HepG2 (cell line): ENCODE results near the gene OR10P1. TPM values are rescaled to one million over a fixed set of nuclear protein-coding genes. Genes with fewer than 3 reads are reported as not detected.

Source experiments
- ATAC-seq: fragments of 200-7000 bp; cut with Tn5 transposase; 3 replicates; pipeline ENCODE4 v1.9.1; 2020; ENCODE audit warnings: mild to moderate bottlenecking, moderate library complexity
- BruUV-seq: library from RNA; stranded (reverse); fragments of 400-500 nt; replicated peaks from 2 replicates; lab custom pipeline; 2021; lab: Mats Ljungman, UMichigan
- CTCF ChIA-PET: fragments of 300-600 bp; formaldehyde crosslinking; extraction: SDS; loops from one replicate; lab custom pipeline; 2021; ENCODE audit warnings: low total read pairs, inconsistent platforms, low intra/inter-chr PET ratio; lab: Yijun Ruan, JAX
- POLR2A ChIA-PET: fragments of 350-600 bp; sonication (Branson Sonifier 250); formaldehyde crosslinking; loops from one replicate; lab custom pipeline; 2020; ENCODE audit warnings: antibody characterized with exemption, inconsistent platforms; lab: Yijun Ruan, JAX
- DNase-seq: peaks from one replicate; pipeline ENCODE4 v3.0.0-alpha.2; 2015; ENCODE audit warnings: low spot score
- FAIRE-seq: peaks from 3 replicates; lab custom pipeline; 2011; peaks lifted over from hg19 to GRCh38; lab: Jason Lieb, UNC
- H2AFZ ChIP-seq: one replicate; pipeline ENCODE4 v1.6.1; 2011; ENCODE audit warnings: low read length, inconsistent platforms
- H3K27ac ChIP-seq: fragments of 300-600 bp; 3 replicates; pipeline ENCODE4 v1.8.0; 2011; ENCODE audit warnings: mixed run types, mild to moderate bottlenecking, mixed read lengths, low read length, inconsistent platforms; ENCODE audit not compliant: insufficient read depth; ENCODE audit errors: extremely low read length
- H3K27me3 ChIP-seq, 2 experiments: fragments of 200-600 bp in 1 of 2; 2 replicates in 1 of 2; 3 replicates in 1 of 2; pipeline versions ENCODE4 v1.6.0 to v1.8.0; 2011; ENCODE audit warnings: low read length in 2 of 2, mild to moderate bottlenecking in 2 of 2, moderate library complexity in 2 of 2, inconsistent platforms in 1 of 2; ENCODE audit not compliant: insufficient read depth in 2 of 2, control insufficient read depth in 1 of 2
- H3K36me3 ChIP-seq, 2 experiments: fragments of 200-600 bp in 1 of 2; replicated peaks in 1 of 2; 2 replicates in 1 of 2; 3 replicates in 1 of 2; pipeline versions ENCODE4 v1.5.1 to v1.8.0; 2011; ENCODE audit warnings: low read length in 2 of 2, inconsistent platforms in 1 of 2; ENCODE audit not compliant: insufficient read depth in 2 of 2, control insufficient read depth in 1 of 2
- H3K4me1 ChIP-seq: 2 replicates; pipeline ENCODE4 v1.5.1; 2012; ENCODE audit warnings: low read length, inconsistent platforms; ENCODE audit not compliant: insufficient read depth
- H3K4me2 ChIP-seq: 2 replicates; pipeline ENCODE4 v1.6.0; 2011; ENCODE audit warnings: low read depth, low read length, inconsistent platforms
- H3K4me3 ChIP-seq, 3 experiments: fragments of 200-600 bp in 1 of 3; sonication (generic), shearing (Covaris generic) in 1 of 3; replicated peaks in 1 of 3; 2 replicates each; pipeline ENCODE4 v1.5.1; 2011 to 2016; ENCODE audit warnings: low read length in 3 of 3, inconsistent platforms in 2 of 3, low read depth in 2 of 3, mild to moderate bottlenecking in 2 of 3, control low read depth in 1 of 3, mixed read lengths in 1 of 3; ENCODE audit not compliant: insufficient read depth in 1 of 3
- H3K79me2 ChIP-seq: one replicate; pipeline ENCODE4 v1.6.1; 2011; ENCODE audit warnings: low read length, inconsistent platforms; ENCODE audit not compliant: insufficient read depth
- H3K9ac ChIP-seq: 2 replicates; pipeline ENCODE4 v1.6.0; 2011; ENCODE audit warnings: mild to moderate bottlenecking, low read depth, low read length, inconsistent platforms; ENCODE audit not compliant: insufficient read depth
- H3K9me3 ChIP-seq: 2 replicates; pipeline ENCODE4 v1.5.1; 2012; ENCODE audit warnings: mild to moderate bottlenecking, low read length
- H4K20me1 ChIP-seq: 2 replicates; pipeline ENCODE4 v1.6.0; 2011; ENCODE audit warnings: inconsistent platforms, mild to moderate bottlenecking, low read length, moderate library complexity; ENCODE audit not compliant: insufficient read depth
- GTF3A ChIP-seq: sonication (generic); formaldehyde crosslinking; conservative IDR thresholded peaks from 2 replicates; pipeline ENCODE4 v1.4.0; 2020; ENCODE audit warnings: mild to moderate bottlenecking, missing genetic modification reagents
- HNF1A ChIP-seq, 2 experiments: sonication (generic) in 1 of 2; formaldehyde crosslinking in 1 of 2; IDR thresholded peaks; 2 replicates each; pipeline versions ENCODE4 v1.4.0 to v1.6.1; 2016 to 2020; ENCODE audit warnings: borderline replicate concordance in 1 of 2, low read depth in 1 of 2, mild to moderate bottlenecking in 1 of 2, missing genetic modification reagents in 1 of 2
- RXRB ChIP-seq: IDR thresholded peaks from 2 replicates; pipeline ENCODE4 v1.6.1; 2016; ENCODE audit warnings: borderline replicate concordance, missing genetic modification reagents, missing compliant biosample characterization
- SETDB1 ChIP-seq: sonication (generic); formaldehyde crosslinking; IDR thresholded peaks from 2 replicates; pipeline ENCODE4 v1.5.1; 2020; ENCODE audit warnings: missing genetic modification reagents, mild to moderate bottlenecking, borderline replicate concordance
- SNAI1 ChIP-seq: sonication (generic); formaldehyde crosslinking; IDR thresholded peaks from 2 replicates; pipeline ENCODE4 v1.5.0; 2020; ENCODE audit warnings: mild to moderate bottlenecking, missing genetic modification reagents, borderline replicate concordance
- TMF1 ChIP-seq: sonication (generic); formaldehyde crosslinking; IDR thresholded peaks from 2 replicates; pipeline ENCODE4 v1.8.1; 2022; ENCODE audit warnings: low read depth, missing genetic modification reagents
- ZNF282 ChIP-seq: fragments of 450-650 bp; IDR thresholded peaks from 2 replicates; pipeline ENCODE4 v1.6.1; 2018; ENCODE audit not compliant: partially characterized antibody
- ZNF3 ChIP-seq: IDR thresholded peaks from 2 replicates; pipeline ENCODE4 v1.7.0; 2017; ENCODE audit warnings: inconsistent platforms
- ZNF326 ChIP-seq: sonication (generic); formaldehyde crosslinking; IDR thresholded peaks from 2 replicates; pipeline ENCODE4 v1.4.0; 2020; ENCODE audit warnings: missing genetic modification reagents, borderline replicate concordance
- ZNF446 ChIP-seq: sonication (generic); formaldehyde crosslinking; IDR thresholded peaks from 2 replicates; pipeline ENCODE4 v1.5.0; 2020; ENCODE audit warnings: mild to moderate bottlenecking, missing genetic modification reagents
- ZNF460 ChIP-seq: sonication (generic); formaldehyde crosslinking; IDR thresholded peaks from 2 replicates; pipeline ENCODE4 v1.5.1; 2020; ENCODE audit warnings: missing genetic modification reagents, mild to moderate bottlenecking, borderline replicate concordance
- ZNF501 ChIP-seq: sonication (generic); formaldehyde crosslinking; IDR thresholded peaks from 2 replicates; pipeline ENCODE4 v1.5.1; 2020; ENCODE audit warnings: mild to moderate bottlenecking, moderate library complexity, missing genetic modification reagents
- ZNF644 ChIP-seq: IDR thresholded peaks from 2 replicates; pipeline ENCODE4 v1.6.1; 2016; ENCODE audit warnings: low read depth
- ZNF75D ChIP-seq: sonication (generic); formaldehyde crosslinking; IDR thresholded peaks from 2 replicates; pipeline ENCODE4 v1.8.1; 2023; ENCODE audit warnings: missing genetic modification reagents, mild to moderate bottlenecking, borderline replicate concordance
- ZSCAN5A ChIP-seq: sonication (generic); formaldehyde crosslinking; IDR thresholded peaks from 2 replicates; pipeline ENCODE4 v1.8.0; 2022; ENCODE audit warnings: mild to moderate bottlenecking, missing genetic modification reagents, borderline replicate concordance
- WGBS: methylation state at CpG from one replicate; pipeline ENCODE4 v1.1.6; 2017; ENCODE audit warnings: low lambda C conversion rate; 5-methylcytosine and 5-hydroxymethylcytosine counted together
- in situ Hi-C: cut with HindIII; loops from 2 replicates; pipeline ENCODE4 v1.10.0; 2017; ENCODE audit warnings: low pct_unique_long_range_greater_than_20kb; ENCODE audit not compliant: extremely low pct_ligation_motif_present
- intact Hi-C: fragments of 100-400 bp; cut with micrococcal nuclease; formaldehyde crosslinking; loops from one replicate; pipeline ENCODE4 v1.10.0; 2022; ENCODE audit not compliant: unreplicated experiment
- polyA plus RNA-seq, 8 experiments: library from polyadenylated mRNA; depleted of rRNA in 3 of 8; stranded (reverse) in 7 of 8; unstranded in 1 of 8; fragments of >200 nt; fragmentation: Illumina TruSeq in 4 of 8; extraction: Trizol in 4 of 8; gene quantifications; 2 replicates each; pipeline versions ENCODE4 v1.2.1 to v1.2.3, GENCODE V29; 2011 to 2016; ENCODE audit warnings: low read depth in 4 of 8, missing spikeins in 1 of 8, mixed read lengths in 1 of 8; ENCODE audit not compliant: insufficient read depth in 1 of 8
- total RNA-seq, 5 experiments: library from RNA; depleted of rRNA; stranded (reverse); fragments of >200 nt; fragmentation: Illumina TruSeq; extraction: Trizol; gene quantifications; 2 replicates each; pipeline ENCODE4 v1.2.3, GENCODE V29; 2016; ENCODE audit warnings: low read depth in 1 of 5
- TF ChIP-seq, protein P1 (sequence below): sonication (generic); formaldehyde crosslinking; conservative IDR thresholded peaks from 2 replicates; pipeline ENCODE4 v1.4.0; 2020; ENCODE audit warnings: missing genetic modification reagents

OR10P1 gene
- total and polyA plus RNA-seq, 2 of the 13 experiments (the other 11 are each of a cell fraction or from before 2014, with no cell fraction given), result not detected

GRCh38 chr12:55664826-55665225 is 28.1 kb downstream of the OR10P1 start:
- 68% methylated on average over 10 of the region's 10 CpGs for WGBS
- BruUV-seq, result no TSS peak
- ATAC-seq (no peak), DNase-seq (no peak), FAIRE-seq (no peak)
- intact Hi-C loops, result no loop called here
- H3K4me1 ChIP-seq, result no peaks in the 10 kb centered on the region
- no peak overlapping the region for H3K4me2 ChIP-seq
- in situ Hi-C loops, result loop anchor here (5.0 kb wide), 1 partner anchor 72 kb away; no protein-coding TSS in a partner anchor
- POLR2A ChIA-PET, result no interaction called here
- no peaks in the 10 kb centered on the region for H3K9me3 ChIP-seq
- H3K27ac ChIP-seq, result no peak overlapping the region
- H3K79me2 ChIP-seq, result no peaks in the 10 kb centered on the region
- no peak overlapping the region for H3K9ac ChIP-seq
- H3K4me3 ChIP-seq, result no peak overlapping the region
- no peak overlapping the region for H2AFZ ChIP-seq
- 0 out of 5 replicates have a peak, but pooled peaks cover 0 to 1% of the 10 kb centered on the region in 2 experiments for H3K27me3 ChIP-seq
- no peaks in the 10 kb centered on the region for H3K36me3 ChIP-seq
- H4K20me1 ChIP-seq, result no peaks in the 10 kb centered on the region
- CTCF ChIA-PET, result interaction anchor here (1.1 kb wide), 1 partner anchor 56 kb away, joined by 4 read pairs; no protein-coding TSS in a partner anchor
- TF ChIP-seq, protein P1, sequence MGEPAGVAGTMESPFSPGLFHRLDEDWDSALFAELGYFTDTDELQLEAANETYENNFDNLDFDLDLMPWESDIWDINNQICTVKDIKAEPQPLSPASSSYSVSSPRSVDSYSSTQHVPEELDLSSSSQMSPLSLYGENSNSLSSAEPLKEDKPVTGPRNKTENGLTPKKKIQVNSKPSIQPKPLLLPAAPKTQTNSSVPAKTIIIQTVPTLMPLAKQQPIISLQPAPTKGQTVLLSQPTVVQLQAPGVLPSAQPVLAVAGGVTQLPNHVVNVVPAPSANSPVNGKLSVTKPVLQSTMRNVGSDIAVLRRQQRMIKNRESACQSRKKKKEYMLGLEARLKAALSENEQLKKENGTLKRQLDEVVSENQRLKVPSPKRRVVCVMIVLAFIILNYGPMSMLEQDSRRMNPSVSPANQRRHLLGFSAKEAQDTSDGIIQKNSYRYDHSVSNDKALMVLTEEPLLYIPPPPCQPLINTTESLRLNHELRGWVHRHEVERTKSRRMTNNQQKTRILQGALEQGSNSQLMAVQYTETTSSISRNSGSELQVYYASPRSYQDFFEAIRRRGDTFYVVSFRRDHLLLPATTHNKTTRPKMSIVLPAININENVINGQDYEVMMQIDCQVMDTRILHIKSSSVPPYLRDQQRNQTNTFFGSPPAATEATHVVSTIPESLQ (CRISPR knock-in tag), result no peak
- TF ChIP-seq ZNF3 (CRISPR knock-in tag) (no peak), ZSCAN5A (no peak), ZNF501 (CRISPR knock-in tag) (no peak), ZNF644 (no peak), ZNF460 (no peak), ZNF446 (CRISPR knock-in tag) (no peak), TMF1 (CRISPR knock-in tag) (no peak), RXRB (no peak), ZNF282 (no peak), GTF3A (CRISPR knock-in tag) (no peak), ZNF75D (CRISPR knock-in tag) (no peak), HNF1A (IDR thresholded peaks at IDR 0.05; ENCODE audit: low read depth) (no peak), HNF1A (CRISPR knock-in tag; IDR thresholded peaks at IDR 0.05; ENCODE audit: borderline replicate concordance) (no peak), SNAI1 (CRISPR knock-in tag) (no peak), ZNF326 (CRISPR knock-in tag) (no peak), SETDB1 (CRISPR knock-in tag) (no peak)
